K562 (cell line): ENCODE data around the gene ARPC1A. TPM values are rescaled to one million over a fixed set of nuclear protein-coding genes. Genes with fewer than 3 reads are reported as not detected.

Experiments used
- CLOCK ChIP-seq: fragments of 250-450 bp; sonication (Bioruptor Pico); IDR thresholded peaks from 2 replicates; pipeline ENCODE4 v1.4.0; 2020; ENCODE audit warnings: mild to moderate bottlenecking, moderate library complexity, borderline replicate concordance
- ESRRA ChIP-seq: fragments of 450-650 bp; IDR thresholded peaks from 2 replicates; pipeline ENCODE4 v1.6.1; 2014; ENCODE audit warnings: low read depth, mild to moderate bottlenecking, moderate library complexity, borderline replicate concordance
- ESRRB ChIP-seq: fragments of 250-450 bp; sonication (Bioruptor Pico); IDR thresholded peaks from 2 replicates; pipeline ENCODE4 v1.5.0; 2020; ENCODE audit warnings: mild to moderate bottlenecking, moderate library complexity, borderline replicate concordance
- EWSR1 ChIP-seq: fragments of 450-650 bp; IDR thresholded peaks from 2 replicates; pipeline ENCODE4 v1.6.1; 2018; ENCODE audit warnings: borderline replicate concordance, mild to moderate bottlenecking, low read depth, moderate library complexity; ENCODE audit not compliant: partially characterized antibody
- GATAD2A ChIP-seq: fragments of 450-650 bp; IDR thresholded peaks from 2 replicates; pipeline ENCODE4 v1.6.1; 2017
- GTF2F1 ChIP-seq: IDR thresholded peaks from 2 replicates; pipeline ENCODE4 v1.6.1; 2011; ENCODE audit warnings: low read depth, low read length, improper control_type of control experiment
- HDAC2 ChIP-seq: fragments of 450-650 bp; IDR thresholded peaks from 2 replicates; pipeline ENCODE4 v1.6.1; 2016; ENCODE audit warnings: mild to moderate bottlenecking
- HMG20B ChIP-seq: fragments of 250-450 bp; sonication (Bioruptor Pico); IDR thresholded peaks from 2 replicates; pipeline ENCODE4 v1.5.0; 2021; ENCODE audit warnings: mild to moderate bottlenecking
- LEF1 ChIP-seq: fragments of 450-650 bp; IDR thresholded peaks from 2 replicates; pipeline ENCODE4 v1.6.1; 2016; ENCODE audit warnings: mild to moderate bottlenecking
- MED1 ChIP-seq: sonication (generic); formaldehyde crosslinking; IDR thresholded peaks from 2 replicates; pipeline ENCODE4 v1.8.1; 2023; ENCODE audit warnings: missing genetic modification reagents, borderline replicate concordance
- NEUROD1 ChIP-seq: fragments of 150-350 bp; IDR thresholded peaks from 2 replicates; pipeline ENCODE4 v1.6.1; 2014; ENCODE audit warnings: borderline replicate concordance, low read length, low read depth; ENCODE audit not compliant: partially characterized antibody
- NFIC ChIP-seq: fragments of 450-650 bp; IDR thresholded peaks from 2 replicates; pipeline ENCODE4 v1.6.1; 2017; ENCODE audit warnings: mild to moderate bottlenecking, inconsistent platforms
- PHF21A ChIP-seq: fragments of 450-650 bp; IDR thresholded peaks from 2 replicates; pipeline ENCODE4 v1.6.1; 2017; ENCODE audit warnings: low read depth, borderline replicate concordance
- POLR2A ChIP-seq: fragments of 450-650 bp; conservative IDR thresholded peaks from 2 replicates; pipeline ENCODE4 v1.6.1; 2016
- PRPF4 ChIP-seq: fragments of 200-400 bp; formaldehyde crosslinking; IDR thresholded peaks from one replicate; pipeline ENCODE4 v1.6.1; 2017; ENCODE audit warnings: low read length, low read depth, mild to moderate bottlenecking; ENCODE audit not compliant: insufficient read depth, poor library complexity, severe bottlenecking
- SMAD1 ChIP-seq: fragments of 150-350 bp; IDR thresholded peaks from 2 replicates; pipeline ENCODE4 v1.6.1; 2014; ENCODE audit warnings: low read length, low read depth; ENCODE audit not compliant: partially characterized antibody
- SRSF7 ChIP-seq: fragments of 200-400 bp; formaldehyde crosslinking; optimal IDR thresholded peaks from 2 replicates; pipeline ENCODE3; 2017; ENCODE audit warnings: mild to moderate bottlenecking, low read depth, low read length
- TAF15 ChIP-seq: fragments of 200-400 bp; formaldehyde crosslinking; IDR thresholded peaks from 2 replicates; pipeline ENCODE4 v1.6.1; 2017; ENCODE audit warnings: mild to moderate bottlenecking, low read depth, low read length, moderate library complexity
- TARDBP ChIP-seq: fragments of 450-650 bp; IDR thresholded peaks from 2 replicates; pipeline ENCODE4 v1.6.1; 2016
- ZEB2 ChIP-seq: fragments of 450-650 bp; IDR thresholded peaks from 2 replicates; pipeline ENCODE4 v1.6.1; 2016
- ZNF121 ChIP-seq: sonication (generic); formaldehyde crosslinking; conservative IDR thresholded peaks from 2 replicates; pipeline ENCODE4 v1.8.0; 2022; ENCODE audit warnings: missing genetic modification reagents
- ZNF133 ChIP-seq: fragments of 250-450 bp; sonication (Bioruptor Pico); IDR thresholded peaks from 2 replicates; pipeline ENCODE4 v1.4.0; 2020; ENCODE audit warnings: mild to moderate bottlenecking
- ZNF140 ChIP-seq: fragments of 250-450 bp; sonication (Bioruptor Pico); IDR thresholded peaks from 2 replicates; pipeline ENCODE4 v1.8.0; 2021; ENCODE audit warnings: moderate library complexity, mild to moderate bottlenecking, inconsistent platforms
- ZNF175 ChIP-seq: fragments of 200-800 bp; sonication (Bioruptor generic); IDR thresholded peaks from 2 replicates; pipeline ENCODE4 v1.6.1; 2016; ENCODE audit warnings: low read depth, mild to moderate bottlenecking, missing genetic modification characterization, missing compliant biosample characterization
- ZNF197 ChIP-seq: fragments of 200-800 bp; sonication (Bioruptor generic); IDR thresholded peaks from 2 replicates; pipeline ENCODE4 v1.6.1; 2016; ENCODE audit warnings: low read depth, missing genetic modification characterization, missing compliant biosample characterization
- ZNF77 ChIP-seq: fragments of 250-450 bp; sonication (Bioruptor Pico); IDR thresholded peaks from 2 replicates; pipeline ENCODE4 v1.5.0; 2020
- ZZZ3 ChIP-seq: fragments of 450-650 bp; IDR thresholded peaks from 2 replicates; pipeline ENCODE4 v1.6.1; 2016; ENCODE audit warnings: antibody characterized with exemption, mild to moderate bottlenecking, moderate library complexity
- polyA plus RNA-seq, 8 experiments: library from polyadenylated mRNA; depleted of rRNA in 4 of 8; stranded (reverse) in 5 of 8; unstranded in 3 of 8; fragments of >200 nt; fragmentation: Nextera tagmentation in 2 of 8; fragmentation: Illumina TruSeq in 1 of 8; extraction: Ambion mirVana in 2 of 8; extraction: Trizol in 1 of 8; gene quantifications; 2 replicates each; pipeline versions ENCODE4 v1.2.1 to v1.2.3, GENCODE V29; 2011 to 2014; ENCODE audit warnings: inconsistent platforms in 1 of 8, missing spikeins in 1 of 8
- total RNA-seq, 7 experiments: library from RNA; depleted of rRNA in 6 of 7; stranded (reverse); fragments of >200 nt in 6 of 7; fragmentation: Illumina TruSeq in 2 of 7; extraction: Trizol in 2 of 7; gene quantifications; 2 replicates each; pipeline versions ENCODE4 v1.2.1 to v1.2.3, GENCODE V29; 2011 to 2021; ENCODE audit warnings: low replicate concordance in 1 of 7
- TF ChIP-seq, protein P1 (sequence below): fragments of 450-650 bp; IDR thresholded peaks from 2 replicates; pipeline ENCODE4 v1.6.1; 2017; ENCODE audit warnings: antibody characterized with exemption

The ARPC1A gene
- total and polyA plus RNA-seq, 9 of the 15 experiments (the other 6 are each of a cell fraction or from before 2014, with no cell fraction given), result 39.5 to 151 (median 86.1) TPM

DNA sequence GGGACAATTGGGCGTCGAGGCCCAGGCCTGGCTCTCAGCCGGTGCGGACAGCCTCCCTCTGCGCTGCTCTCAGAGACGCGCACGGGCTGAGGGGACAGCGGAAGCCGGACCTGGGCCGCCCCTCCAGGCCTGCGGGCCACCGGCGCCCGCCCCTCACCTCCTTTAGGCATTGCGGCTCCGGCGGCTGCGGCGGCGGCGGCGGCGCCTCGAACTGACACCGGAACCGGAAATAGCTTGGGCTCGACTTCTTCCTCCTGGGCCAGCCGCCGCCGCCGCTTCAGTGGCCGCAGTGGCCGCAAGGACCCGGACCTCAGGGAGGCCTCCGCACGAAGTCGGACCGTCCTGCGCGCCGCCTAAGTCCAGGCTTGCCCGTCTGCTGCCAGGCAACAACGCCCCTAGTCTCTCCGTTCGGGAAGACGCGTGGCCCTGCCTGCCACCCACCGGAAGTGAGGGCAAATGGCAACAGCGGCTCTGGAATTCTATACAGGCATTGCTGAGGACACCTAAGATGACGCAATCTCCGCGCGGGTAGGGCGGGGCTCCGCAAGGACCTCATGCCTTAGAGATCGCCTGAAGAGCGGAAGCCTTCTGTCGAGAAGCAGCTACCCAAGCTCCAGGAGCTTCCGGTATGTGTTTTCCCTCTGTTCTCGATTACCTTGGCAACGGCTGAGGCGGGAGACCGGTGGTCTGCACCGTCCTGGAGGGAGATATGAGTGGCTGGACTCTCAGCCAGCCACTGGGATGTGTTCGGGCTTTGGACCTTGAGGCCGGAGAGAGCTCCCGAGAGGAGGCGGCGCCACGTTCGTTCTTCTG lies 82.9 kb downstream of the ARPC1A start, which contains the start of the genes BUD31 and PDAP1 (continued):
- no peak for TF ChIP-seq EWSR1
- TF ChIP-seq ZZZ3, result peak; percentile 64; the same call in 1 of the 2 replicates
- TF ChIP-seq GATAD2A, result no peak
- TF ChIP-seq ZNF175 (CRISPR knock-in tag), result 0 out of 2 replicates have a peak, but pooled peaks have one; percentile 54
- no peak for TF ChIP-seq HDAC2
- TF ChIP-seq ZNF77 (CRISPR knock-in tag), result no peak
- no peak for TF ChIP-seq TARDBP
- TF ChIP-seq ZNF133 (CRISPR knock-in tag), result no peak
- TF ChIP-seq TAF15, result peak; percentile 59; the same call in 1 of the 2 replicates
- TF ChIP-seq PHF21A, result no peak
- peak; percentile 89 for TF ChIP-seq ESRRA
- TF ChIP-seq ZNF197 (CRISPR knock-in tag), result no peak
- TF ChIP-seq POLR2A, result peak; percentile 93
- no peak for TF ChIP-seq ZNF140
- peak; percentile 74 for TF ChIP-seq SMAD1
- TF ChIP-seq, protein P1, sequence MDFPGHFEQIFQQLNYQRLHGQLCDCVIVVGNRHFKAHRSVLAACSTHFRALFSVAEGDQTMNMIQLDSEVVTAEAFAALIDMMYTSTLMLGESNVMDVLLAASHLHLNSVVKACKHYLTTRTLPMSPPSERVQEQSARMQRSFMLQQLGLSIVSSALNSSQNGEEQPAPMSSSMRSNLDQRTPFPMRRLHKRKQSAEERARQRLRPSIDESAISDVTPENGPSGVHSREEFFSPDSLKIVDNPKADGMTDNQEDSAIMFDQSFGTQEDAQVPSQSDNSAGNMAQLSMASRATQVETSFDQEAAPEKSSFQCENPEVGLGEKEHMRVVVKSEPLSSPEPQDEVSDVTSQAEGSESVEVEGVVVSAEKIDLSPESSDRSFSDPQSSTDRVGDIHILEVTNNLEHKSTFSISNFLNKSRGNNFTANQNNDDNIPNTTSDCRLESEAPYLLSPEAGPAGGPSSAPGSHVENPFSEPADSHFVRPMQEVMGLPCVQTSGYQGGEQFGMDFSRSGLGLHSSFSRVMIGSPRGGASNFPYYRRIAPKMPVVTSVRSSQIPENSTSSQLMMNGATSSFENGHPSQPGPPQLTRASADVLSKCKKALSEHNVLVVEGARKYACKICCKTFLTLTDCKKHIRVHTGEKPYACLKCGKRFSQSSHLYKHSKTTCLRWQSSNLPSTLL, result peak; percentile 92
- peak; percentile 61 for TF ChIP-seq PRPF4
- no peak for TF ChIP-seq MED1 (CRISPR knock-in tag)
- peak; percentile 87; the same call in 1 of the 2 replicates for TF ChIP-seq GTF2F1
- TF ChIP-seq CLOCK (CRISPR knock-in tag), result 0 out of 2 replicates have a peak, but pooled peaks have one; percentile 10
- no peak for TF ChIP-seq LEF1
- no peak for TF ChIP-seq ZNF121
- no peak for TF ChIP-seq ESRRB (CRISPR knock-in tag)
- peak; percentile 86 for TF ChIP-seq NEUROD1
- no peak for TF ChIP-seq SRSF7
- TF ChIP-seq ZEB2, result no peak
- no peak for TF ChIP-seq HMG20B (CRISPR knock-in tag)
- TF ChIP-seq NFIC, result no peak; the same call in 1 of the 2 replicates
